ENCODE results near the gene MICAL2.

GRCh38 chr11:12084256-12084655 lies 26.1 kb upstream of the MICAL2 start:
- TF ChIP-seq CTCF (IDR thresholded peaks at IDR 0.05) (no peak), POLR2A (IDR thresholded peaks at IDR 0.05) (no peak)

All from thyroid gland (tissue), 4 donors.